Parathyroid adenoma (tissue), 2 donors: Measurements from ENCODE around the gene TTC6.
A peak's percentile ranks its signal among the peaks of the same experiment; 100 is the strongest.

Experiments used
- H2AFZ ChIP-seq: fragments of 300-600 bp; sonication (generic); one replicate; pipeline ENCODE4 v1.7.0; 2017; ENCODE audit warnings: antibody characterized with exemption, mild to moderate bottlenecking
- H3K27ac ChIP-seq: fragments of 300-600 bp; sonication (generic); one replicate; pipeline ENCODE4 v1.7.0; 2017
- H3K27me3 ChIP-seq: fragments of 300-600 bp; sonication (generic); one replicate; pipeline ENCODE4 v1.7.0; 2017; ENCODE audit warnings: low read length; ENCODE audit not compliant: control insufficient read depth, insufficient read depth
- H3K36me3 ChIP-seq: fragments of 300-600 bp; sonication (generic); one replicate; pipeline ENCODE4 v1.7.0; 2017; ENCODE audit warnings: low read length; ENCODE audit not compliant: control insufficient read depth, insufficient read depth
- H3K4me1 ChIP-seq: fragments of 300-600 bp; sonication (generic); one replicate; pipeline ENCODE4 v1.7.0; 2017; ENCODE audit warnings: control low read depth
- H3K4me2 ChIP-seq: fragments of 300-600 bp; sonication (generic); one replicate; pipeline ENCODE4 v1.7.0; 2017; ENCODE audit warnings: low read length
- H3K4me3 ChIP-seq: fragments of 300-600 bp; sonication (generic); one replicate; pipeline ENCODE4 v1.7.0; 2017; ENCODE audit warnings: low read depth, low read length
- H3K79me2 ChIP-seq: fragments of 300-600 bp; sonication (generic); one replicate; pipeline ENCODE4 v1.7.0; 2017; ENCODE audit warnings: control low read depth
- H3K9ac ChIP-seq: fragments of 300-600 bp; sonication (generic); one replicate; pipeline ENCODE4 v1.7.0; 2017; ENCODE audit warnings: mild to moderate bottlenecking
- H3K9me3 ChIP-seq: fragments of 300-600 bp; sonication (generic); one replicate; pipeline ENCODE4 v1.7.0; 2017; ENCODE audit warnings: low read length; ENCODE audit not compliant: control insufficient read depth
- TF ChIP-seq, protein P1 (sequence below): fragments of 300-600 bp; sonication (generic); IDR thresholded peaks from one replicate; pipeline ENCODE4 v1.7.0; 2017; ENCODE audit warnings: antibody characterized with exemption, mild to moderate bottlenecking
- donor health status: primary hyperparathyroidism.

TTC6 gene

DNA sequence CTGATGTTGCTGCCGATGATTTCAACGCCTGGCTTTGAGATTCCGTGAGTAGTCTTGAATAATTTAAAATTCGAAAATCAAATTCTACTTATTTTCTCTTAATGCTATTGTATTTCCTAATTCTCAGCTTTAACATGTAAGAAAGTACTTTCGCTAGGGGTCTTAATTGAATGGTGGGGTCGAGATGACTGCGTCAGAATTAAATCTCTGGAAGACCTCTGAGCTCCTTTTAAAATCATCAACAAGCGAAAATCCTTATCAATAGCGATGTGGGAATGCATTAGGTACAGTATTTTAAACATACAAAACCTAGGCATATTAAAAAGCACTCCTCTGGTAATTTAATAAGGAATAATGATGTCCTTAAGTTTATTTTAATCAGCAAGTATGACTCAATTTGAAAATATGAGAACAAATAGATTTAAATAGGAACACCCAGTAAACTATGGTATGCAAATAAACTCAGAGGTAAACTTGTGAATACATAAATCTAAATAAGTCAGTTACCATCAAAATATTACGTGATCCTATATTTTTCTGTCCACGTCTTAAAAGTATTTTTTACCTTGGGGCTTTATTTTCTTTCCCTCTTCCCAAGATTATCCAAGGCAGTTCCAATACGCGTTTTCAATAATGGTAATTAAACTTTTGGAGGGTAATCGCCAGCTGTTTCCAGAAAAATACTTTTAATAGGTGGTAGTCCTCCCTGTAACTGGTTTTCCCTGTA lies 1.8 kb upstream of the TTC6 start:
- Histone ChIP-seq H3K4me1 (no peaks in the 10 kb centered on the region), H3K27ac (no peak overlapping the region), H3K4me2 (no peak overlapping the region), H3K27me3 (peaks cover 46% of the 10 kb centered on the region), H3K9me3 (peaks cover 3% of the 10 kb centered on the region), H3K36me3 (no peaks in the 10 kb centered on the region), H3K79me2 (no peaks in the 10 kb centered on the region), H3K4me3 (no peak overlapping the region), H3K9ac (no peak overlapping the region), H2AFZ (no peak overlapping the region)
- TF ChIP-seq, protein P1, sequence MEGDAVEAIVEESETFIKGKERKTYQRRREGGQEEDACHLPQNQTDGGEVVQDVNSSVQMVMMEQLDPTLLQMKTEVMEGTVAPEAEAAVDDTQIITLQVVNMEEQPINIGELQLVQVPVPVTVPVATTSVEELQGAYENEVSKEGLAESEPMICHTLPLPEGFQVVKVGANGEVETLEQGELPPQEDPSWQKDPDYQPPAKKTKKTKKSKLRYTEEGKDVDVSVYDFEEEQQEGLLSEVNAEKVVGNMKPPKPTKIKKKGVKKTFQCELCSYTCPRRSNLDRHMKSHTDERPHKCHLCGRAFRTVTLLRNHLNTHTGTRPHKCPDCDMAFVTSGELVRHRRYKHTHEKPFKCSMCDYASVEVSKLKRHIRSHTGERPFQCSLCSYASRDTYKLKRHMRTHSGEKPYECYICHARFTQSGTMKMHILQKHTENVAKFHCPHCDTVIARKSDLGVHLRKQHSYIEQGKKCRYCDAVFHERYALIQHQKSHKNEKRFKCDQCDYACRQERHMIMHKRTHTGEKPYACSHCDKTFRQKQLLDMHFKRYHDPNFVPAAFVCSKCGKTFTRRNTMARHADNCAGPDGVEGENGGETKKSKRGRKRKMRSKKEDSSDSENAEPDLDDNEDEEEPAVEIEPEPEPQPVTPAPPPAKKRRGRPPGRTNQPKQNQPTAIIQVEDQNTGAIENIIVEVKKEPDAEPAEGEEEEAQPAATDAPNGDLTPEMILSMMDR, result no peak

DNA sequence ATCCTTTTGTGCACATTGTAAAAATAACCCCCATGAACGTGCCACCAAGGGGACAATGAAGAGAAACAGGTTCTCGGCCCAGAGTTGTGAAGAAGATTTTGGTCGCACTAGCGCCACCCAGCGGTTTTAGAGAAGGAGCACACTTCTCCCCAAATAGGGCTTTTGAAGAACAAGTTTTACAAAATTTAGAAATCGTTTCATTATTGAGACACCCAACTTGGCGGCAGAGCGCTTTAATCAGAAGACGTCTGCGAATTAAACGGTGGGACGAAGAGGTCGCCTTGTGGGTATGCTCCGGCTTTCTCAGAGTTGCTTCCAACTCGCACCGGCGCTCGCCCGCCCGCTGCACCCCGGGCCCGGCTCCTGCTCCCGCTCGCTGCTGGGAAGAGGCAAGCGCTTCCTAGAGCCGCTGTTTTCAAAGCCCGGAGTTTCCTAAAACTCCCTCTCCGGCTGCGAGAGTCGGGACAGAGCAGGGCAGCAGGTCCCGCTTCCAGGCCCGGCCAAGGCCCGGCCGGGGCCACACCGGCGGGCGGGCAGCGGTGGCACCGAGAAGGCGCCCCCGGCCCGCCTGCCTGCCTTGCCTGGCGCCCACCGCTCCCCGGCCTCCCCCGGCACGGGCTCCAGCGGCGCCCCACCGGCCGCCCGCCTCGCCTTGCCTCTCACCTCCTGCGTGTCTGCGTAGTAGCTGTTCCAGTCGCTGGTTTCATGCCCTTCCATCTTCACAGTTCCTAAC lies 1.0 kb upstream of the TTC6 start:
- TF ChIP-seq, protein P1, result peak; percentile 15
- H3K36me3 ChIP-seq, result no peaks in the 10 kb centered on the region
- H3K4me3 ChIP-seq, result no peak overlapping the region
- H3K4me2 ChIP-seq, result no peak overlapping the region
- H3K27me3 ChIP-seq, result peaks cover 53% of the 10 kb centered on the region
- H3K9me3 ChIP-seq, result peaks cover 3% of the 10 kb centered on the region
- peak overlapping the region; percentile 22 for H2AFZ ChIP-seq
- H3K79me2 ChIP-seq, result no peaks in the 10 kb centered on the region
- H3K9ac ChIP-seq, result no peak overlapping the region
- H3K4me1 ChIP-seq, result no peaks in the 10 kb centered on the region
- no peak overlapping the region for H3K27ac ChIP-seq

DNA sequence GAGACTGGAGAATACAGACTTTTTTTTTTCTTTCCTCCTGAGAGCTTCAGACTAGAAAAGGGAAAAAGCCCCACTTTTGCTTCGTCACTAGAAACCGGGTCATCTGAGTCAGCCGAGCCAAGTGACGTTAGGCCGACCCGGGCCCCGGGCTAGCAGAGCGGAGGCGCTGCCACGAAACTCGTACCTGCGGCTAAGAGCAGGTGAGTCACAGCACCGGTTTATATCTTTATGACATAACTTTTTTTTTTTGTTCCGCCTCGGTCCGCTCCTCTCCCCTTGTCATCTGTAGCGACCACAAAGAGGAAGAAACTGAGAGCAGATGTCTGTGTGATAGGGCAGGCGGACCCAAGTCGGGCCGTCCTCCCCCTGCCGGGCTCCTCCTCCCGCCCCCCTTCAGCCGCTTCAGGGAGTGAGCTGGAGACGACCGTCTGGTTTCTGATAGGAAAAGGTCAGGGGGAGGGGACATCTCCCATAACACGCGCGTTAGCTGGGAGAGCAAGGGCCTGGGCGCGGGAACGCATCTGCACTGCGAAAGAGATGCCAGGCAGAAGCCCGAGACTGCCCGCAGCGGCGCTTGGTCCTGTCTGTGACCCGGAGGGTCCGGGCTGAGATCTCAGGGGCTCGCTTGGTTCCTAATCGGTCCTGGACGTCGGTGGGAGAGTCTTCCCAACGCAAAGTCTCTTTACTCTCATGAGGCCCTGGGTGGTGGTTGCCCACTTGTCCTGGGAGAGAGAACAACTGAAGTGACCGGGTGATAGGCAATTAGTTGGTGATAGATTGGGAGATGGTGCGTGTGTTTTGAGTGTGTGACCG lies 586 bp downstream of the TTC6 start:
- Histone ChIP-seq H3K79me2 (no peaks in the 10 kb centered on the region), H3K4me3 (no peak overlapping the region), H2AFZ (peak overlapping the region; percentile 48), H3K9ac (no peak overlapping the region), H3K27me3 (peaks cover 59% of the 10 kb centered on the region), H3K4me2 (peak overlapping the region; percentile 41), H3K27ac (no peak overlapping the region), H3K36me3 (no peaks in the 10 kb centered on the region), H3K9me3 (no peaks in the 10 kb centered on the region), H3K4me1 (no peaks in the 10 kb centered on the region)
- TF ChIP-seq, protein P1, result no peak

DNA sequence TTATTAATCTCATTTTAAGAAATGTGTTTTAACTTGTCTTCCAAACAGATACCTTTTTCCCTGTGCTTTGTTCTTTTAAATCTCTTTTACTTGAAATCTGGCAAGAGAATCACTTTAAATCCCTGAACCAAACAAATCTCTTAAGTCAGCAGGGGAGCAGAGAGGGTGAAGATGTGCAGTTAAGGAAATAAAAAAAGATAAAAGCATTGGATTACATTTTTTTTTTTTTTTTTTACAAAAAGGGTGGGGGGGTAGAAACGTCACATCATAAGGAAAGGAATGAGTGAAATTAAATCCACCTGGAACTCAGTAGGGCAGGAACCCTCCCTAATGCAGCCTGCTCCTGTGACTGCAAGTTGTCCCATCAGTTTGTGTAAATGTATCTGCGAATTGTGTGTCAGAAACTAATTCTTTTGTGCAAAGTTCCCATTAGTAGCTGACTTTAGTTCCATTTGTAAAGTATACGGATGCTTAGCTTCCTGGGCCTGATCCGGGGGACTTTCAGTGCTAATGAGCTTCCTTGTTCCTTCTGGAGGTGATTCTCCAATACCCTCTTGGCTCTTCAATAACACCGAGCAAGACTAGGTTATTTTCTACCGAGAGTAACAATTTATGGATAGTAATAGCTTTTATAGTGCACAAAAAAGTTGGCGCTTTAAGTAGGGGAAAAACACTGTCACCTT lies 1.5 kb downstream of the TTC6 start:
- no peak overlapping the region for H3K9ac ChIP-seq

More for the DNA sequence above, 1.5 kb downstream of the TTC6 start:
- H3K4me3 ChIP-seq, result no peak overlapping the region
- H3K27ac ChIP-seq, result no peak overlapping the region
- H2AFZ ChIP-seq, result no peak overlapping the region
- H3K4me1 ChIP-seq, result no peaks in the 10 kb centered on the region
- no peak overlapping the region for H3K4me2 ChIP-seq
- H3K9me3 ChIP-seq, result no peaks in the 10 kb centered on the region
- no peaks in the 10 kb centered on the region for H3K36me3 ChIP-seq
- H3K79me2 ChIP-seq, result no peaks in the 10 kb centered on the region
- TF ChIP-seq, protein P1, result no peak
- H3K27me3 ChIP-seq, result peaks cover 53% of the 10 kb centered on the region
